ENCODE results near the gene MT4.

Gene MT4

GRCh38 chr16:56564793-56565477 is at the start of gene MT4:
Gene MT4, plus strand, starts transcription at chr16:56565073. Its CDS starts 56 bp downstream, at chr16:56565129.
- no peak for DNase-seq

- DNase-seq = no peak
Observed at GRCh38 chr16:56515665-56516064, 49.2 kb upstream of the MT4 start.

GRCh38 chr16:56517206-56517605 is 47.7 kb upstream of the MT4 start:
- DNase-seq = no peak

- DNase-seq = no peak
Observed at GRCh38 chr16:56518425-56518824, 46.4 kb upstream of the MT4 start.

- peak; percentile 91 for DNase-seq
Observed at GRCh38 chr16:56519459-56520250, 45.2 kb upstream of the MT4 start, which contains the start of gene BBS2. Gene BBS2, minus strand, starts transcription at chr16:56520024. Its CDS starts 162 bp downstream, at chr16:56519862.

- DNase-seq = no peak
Observed at GRCh38 chr16:56520251-56520577, 44.7 kb upstream of the MT4 start.

- no peak for DNase-seq
Observed at GRCh38 chr16:56525236-56525635, 39.6 kb upstream of the MT4 start.

GRCh38 chr16:56530872-56531271 is 34.0 kb upstream of the MT4 start:
- no peak for DNase-seq

GRCh38 chr16:56532714-56533113 is 32.2 kb upstream of the MT4 start:
- no peak for DNase-seq

GRCh38 chr16:56534847-56535383 is 30.0 kb upstream of the MT4 start:
- DNase-seq = no peak

- DNase-seq = no peak
Observed at GRCh38 chr16:56538331-56538730, 26.5 kb upstream of the MT4 start.

- no peak for DNase-seq
Observed at GRCh38 chr16:56539656-56540055, 25.2 kb upstream of the MT4 start.

- no peak for DNase-seq
Observed at GRCh38 chr16:56542039-56542438, 22.8 kb upstream of the MT4 start.

GRCh38 chr16:56547120-56547948 is 17.5 kb upstream of the MT4 start:
- DNase-seq = no peak

GRCh38 chr16:56547949-56548567 is 16.8 kb upstream of the MT4 start:
- DNase-seq = no peak

- DNase-seq = no peak
Observed at GRCh38 chr16:56549161-56549560, 15.7 kb upstream of the MT4 start.

GRCh38 chr16:56549744-56550385 is 15.0 kb upstream of the MT4 start:
- DNase-seq = no peak

- no peak for DNase-seq
Observed at GRCh38 chr16:56551796-56552738, 12.8 kb upstream of the MT4 start.

- DNase-seq = no peak
Observed at GRCh38 chr16:56554441-56554840, 10.4 kb upstream of the MT4 start.

- peak; percentile 54 for DNase-seq
Observed at GRCh38 chr16:56558024-56558747, 6.7 kb upstream of the MT4 start.

All from right forelimb (tissue), 1 donor.